Measurements from ENCODE around the gene DUSP7.

DUSP7 gene

DNA sequence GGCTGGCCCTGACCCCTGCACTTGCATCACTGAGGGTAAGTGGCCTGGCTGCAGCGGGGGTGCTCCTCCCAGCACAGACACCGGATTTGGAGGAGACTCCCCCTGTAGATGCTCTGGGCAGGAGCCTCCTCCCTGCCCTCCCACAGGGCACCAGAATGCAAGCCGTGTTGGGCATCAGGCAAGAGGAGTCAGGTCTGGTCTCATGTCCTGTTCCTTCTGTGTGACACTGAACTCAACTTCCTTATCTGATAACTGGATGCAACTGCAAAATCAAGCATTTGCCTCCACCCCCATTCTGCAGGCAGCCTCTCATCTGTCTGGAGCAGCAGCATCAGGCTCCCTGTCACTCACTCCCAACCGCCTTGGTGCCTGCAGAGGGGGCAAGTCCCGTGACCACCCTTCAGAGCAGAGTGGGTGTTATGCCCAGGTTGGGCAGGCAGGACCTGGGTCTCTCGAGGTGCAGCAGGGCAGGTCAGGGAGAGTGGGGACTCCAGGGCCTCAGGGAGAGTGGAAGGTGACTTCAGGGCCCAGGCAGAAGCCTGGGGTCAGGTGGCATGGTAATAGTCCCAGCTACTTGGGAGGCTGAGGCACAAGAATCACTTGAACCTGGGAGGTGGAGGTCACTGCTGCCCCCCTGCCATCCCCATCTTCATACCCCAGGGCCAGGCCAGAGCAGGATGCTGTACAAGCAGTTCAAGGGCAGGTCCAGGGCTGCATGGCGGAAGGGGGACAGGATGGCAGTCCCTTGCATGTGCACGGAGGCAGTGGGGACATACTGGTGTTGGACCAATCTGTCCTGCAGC lies 50.2 kb downstream of the DUSP7 start:
- DNase-seq (ENCODE audit: low spot score), result no peak

GRCh38 chr3:52005571-52005986 lies 50.8 kb downstream of the DUSP7 start:
- peak; percentile 58 for DNase-seq (ENCODE audit: low spot score)

DNA sequence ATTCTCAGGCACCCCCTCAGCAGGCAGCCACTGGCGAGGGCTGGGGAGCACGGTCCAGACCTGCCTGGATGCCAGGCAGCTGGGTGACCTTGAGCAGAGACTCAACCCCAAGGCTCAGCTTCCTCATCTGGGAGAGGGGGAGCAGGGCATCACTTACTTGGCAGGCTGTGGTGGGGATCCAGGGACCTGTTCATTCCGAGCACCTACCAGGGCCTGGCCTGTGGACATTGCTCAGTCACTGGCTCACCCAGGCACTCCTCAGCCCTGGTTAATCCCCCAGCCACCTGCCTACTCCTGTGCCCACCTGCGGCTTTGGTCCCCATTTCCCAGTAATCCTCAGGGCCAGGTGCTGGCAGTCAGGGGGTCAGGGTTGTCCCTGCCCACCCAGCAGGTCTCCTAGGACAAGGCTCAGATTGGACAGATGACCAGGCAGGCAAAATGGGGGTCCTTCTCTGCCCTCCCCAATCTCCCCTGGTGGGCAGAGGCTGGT lies 51.4 kb downstream of the DUSP7 start:
- DNase-seq (ENCODE audit: low spot score), result no peak

- DNase-seq (ENCODE audit: low spot score), result peak; percentile 62
Observed at GRCh38 chr3:52004163-52004787, 52.1 kb downstream of the DUSP7 start.

DNA sequence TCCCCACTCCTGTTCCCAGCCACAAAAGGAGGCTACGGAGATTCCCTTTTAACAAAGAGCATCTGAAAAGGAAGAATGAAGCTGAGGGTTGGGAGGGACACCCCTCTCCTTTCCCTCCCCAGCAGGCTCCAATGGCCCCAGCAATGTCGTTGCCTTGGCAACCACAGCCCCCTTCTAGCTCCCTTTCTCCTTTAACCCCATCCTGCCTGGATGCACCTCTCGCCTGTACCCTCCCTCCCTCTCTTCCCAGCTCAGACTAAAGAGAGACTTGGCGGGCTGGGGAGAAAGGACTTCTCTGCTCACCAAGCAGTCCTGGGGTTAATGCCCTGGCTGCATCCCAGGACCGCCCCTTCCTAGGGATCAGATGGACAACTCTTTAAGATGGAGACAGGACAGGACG lies 53.6 kb downstream of the DUSP7 start:
- DNase-seq (ENCODE audit: low spot score), result no peak

DNA sequence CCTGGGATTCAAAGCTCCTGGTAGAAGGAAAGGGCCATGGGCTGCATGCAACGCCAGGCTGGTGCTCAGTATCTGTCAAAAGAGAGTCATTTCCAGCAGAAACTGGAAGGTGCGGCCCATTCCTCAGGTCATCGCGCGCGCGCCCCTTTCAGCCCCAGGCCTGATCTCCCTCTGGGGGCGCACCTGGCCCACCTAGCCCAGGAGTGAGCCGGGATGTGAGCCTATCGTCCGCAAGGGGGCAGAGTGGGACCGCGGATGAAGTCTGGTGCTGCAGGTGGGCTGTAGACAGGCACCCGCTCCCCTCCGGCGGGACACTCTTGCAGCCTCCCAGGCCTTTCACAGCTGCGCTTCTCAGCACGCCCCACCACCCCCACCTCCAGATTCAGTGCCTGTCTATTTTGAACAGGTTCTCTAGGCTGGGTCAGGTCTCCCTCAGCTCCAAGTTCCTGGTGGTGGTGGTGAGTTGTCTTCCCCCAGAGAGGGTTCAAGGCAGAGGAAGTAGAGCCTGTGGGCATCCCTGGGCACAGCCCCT lies 54.9 kb downstream of the DUSP7 start:
- DNase-seq (ENCODE audit: low spot score), result peak; percentile 84

- no peak for DNase-seq (ENCODE audit: low spot score)
Observed at GRCh38 chr3:51999846-52000245, 56.5 kb downstream of the DUSP7 start.
